HG02798 (cell line): Measurements from ENCODE around the gene VGLL2.

Source experiments
- ATAC-seq: cut with Tn5 transposase; IDR thresholded peaks from one replicate; pipeline ENCODE4 v1.9.1; 2021; ENCODE audit warnings: mild to moderate bottlenecking; ENCODE audit not compliant: unreplicated experiment, poor library complexity

The VGLL2 gene

DNA sequence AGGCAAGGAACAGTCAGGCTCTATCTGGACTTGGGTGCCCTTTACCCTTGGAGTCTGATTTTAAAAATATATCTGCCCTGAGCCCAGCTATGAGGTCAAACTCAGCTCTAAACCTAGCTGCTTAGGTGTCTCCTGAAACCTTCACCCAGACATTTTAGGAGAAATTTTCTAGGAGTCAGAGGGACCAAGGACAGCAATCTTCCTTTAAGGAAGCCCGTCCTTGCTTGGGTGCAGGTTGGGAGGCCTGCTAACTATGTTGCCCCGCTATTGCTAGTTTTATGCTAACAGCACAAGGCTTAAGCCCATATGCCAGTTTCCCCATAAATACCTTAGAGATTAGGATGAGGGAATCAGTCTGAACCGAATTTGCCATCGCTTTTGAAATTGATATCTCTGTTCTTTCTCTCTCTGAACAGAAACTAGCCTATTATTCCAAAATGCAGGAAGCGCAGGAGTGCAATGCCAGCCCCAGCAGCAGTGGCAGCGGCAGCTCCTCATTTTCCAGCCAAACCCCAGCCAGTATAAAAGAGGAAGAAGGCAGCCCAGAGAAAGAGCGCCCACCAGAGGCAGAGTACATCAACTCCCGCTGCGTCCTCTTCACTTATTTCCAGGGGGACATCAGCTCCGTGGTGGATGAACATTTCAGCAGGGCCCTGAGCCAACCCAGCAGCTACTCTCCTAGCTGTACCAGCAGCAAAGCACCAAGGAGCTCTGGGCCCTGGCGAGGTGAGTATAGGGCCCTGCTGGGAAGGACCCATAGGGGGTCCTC is 2.6 kb downstream of the VGLL2 start:
- ATAC-seq: no peak

DNA sequence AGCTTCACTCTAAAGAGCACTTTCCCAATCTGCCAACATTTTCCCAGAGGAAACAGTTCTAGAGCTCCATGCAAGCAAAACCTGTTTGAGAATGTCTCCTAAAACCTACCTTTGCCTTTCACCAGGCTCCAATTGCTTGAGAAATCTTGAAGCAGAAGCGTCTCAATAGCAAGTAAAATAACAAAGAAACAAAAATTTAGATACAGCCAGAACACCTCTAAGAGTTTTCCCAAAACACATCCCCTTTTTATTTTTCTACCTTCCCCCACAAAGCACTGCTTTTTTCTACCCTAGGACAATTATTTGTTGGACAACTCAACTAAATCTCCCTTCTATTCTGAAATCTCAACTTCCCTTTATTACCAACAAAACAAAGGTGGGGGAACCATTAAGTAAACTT is 3.6 kb downstream of the VGLL2 start:
- no peak for ATAC-seq

DNA sequence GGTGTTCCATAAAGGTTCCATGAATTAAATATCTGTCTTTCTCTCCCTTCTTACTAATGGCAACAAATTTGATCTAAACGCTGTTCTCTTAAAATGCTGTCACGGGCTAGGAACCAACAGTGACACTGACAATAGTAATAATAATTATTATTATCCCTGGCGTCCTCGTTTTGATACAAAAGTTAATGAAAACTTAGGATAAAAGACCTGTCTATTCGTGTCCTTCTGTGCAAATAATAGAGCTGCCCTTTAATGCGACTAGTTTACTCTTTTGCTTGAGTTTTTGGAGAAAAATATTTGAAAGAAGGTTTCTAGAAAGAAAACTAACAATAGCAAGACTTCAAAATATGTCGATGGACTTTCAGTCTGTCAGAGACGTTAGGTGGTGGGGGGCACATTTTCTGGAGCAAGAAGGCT is 4.3 kb downstream of the VGLL2 start:
- ATAC-seq: no peak

- no peak for ATAC-seq
Observed at GRCh38 chr6:117270055-117270842, 4.9 kb downstream of the VGLL2 start.

DNA sequence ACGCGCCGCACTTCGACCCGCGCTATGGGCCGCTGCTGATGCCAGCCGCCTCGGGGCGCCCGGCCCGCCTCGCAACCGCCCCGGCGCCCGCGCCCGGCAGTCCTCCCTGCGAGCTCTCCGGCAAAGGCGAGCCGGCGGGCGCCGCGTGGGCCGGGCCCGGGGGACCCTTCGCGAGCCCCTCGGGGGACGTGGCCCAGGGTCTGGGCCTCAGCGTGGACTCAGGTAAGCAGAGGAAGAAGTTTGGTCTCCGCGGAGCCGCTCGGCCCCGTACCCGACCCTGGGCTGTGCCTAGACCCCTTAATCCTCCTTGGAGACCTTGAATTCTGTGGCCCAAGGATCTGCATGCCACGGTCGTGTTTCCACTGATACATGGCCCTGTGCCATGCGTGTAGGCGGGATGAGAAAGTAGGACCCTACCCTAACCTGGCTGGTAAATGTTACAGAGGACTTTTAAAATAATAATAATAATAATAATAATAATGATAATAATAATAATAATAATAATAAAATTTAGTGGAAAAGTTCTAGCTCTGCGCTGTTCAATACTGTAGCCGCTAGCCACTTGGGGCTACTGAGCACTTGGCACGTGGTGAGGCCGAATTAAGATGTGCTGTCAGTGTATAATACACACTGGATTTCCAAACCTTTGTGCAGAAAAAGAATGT is 5.6 kb downstream of the VGLL2 start:
- no peak for ATAC-seq

DNA sequence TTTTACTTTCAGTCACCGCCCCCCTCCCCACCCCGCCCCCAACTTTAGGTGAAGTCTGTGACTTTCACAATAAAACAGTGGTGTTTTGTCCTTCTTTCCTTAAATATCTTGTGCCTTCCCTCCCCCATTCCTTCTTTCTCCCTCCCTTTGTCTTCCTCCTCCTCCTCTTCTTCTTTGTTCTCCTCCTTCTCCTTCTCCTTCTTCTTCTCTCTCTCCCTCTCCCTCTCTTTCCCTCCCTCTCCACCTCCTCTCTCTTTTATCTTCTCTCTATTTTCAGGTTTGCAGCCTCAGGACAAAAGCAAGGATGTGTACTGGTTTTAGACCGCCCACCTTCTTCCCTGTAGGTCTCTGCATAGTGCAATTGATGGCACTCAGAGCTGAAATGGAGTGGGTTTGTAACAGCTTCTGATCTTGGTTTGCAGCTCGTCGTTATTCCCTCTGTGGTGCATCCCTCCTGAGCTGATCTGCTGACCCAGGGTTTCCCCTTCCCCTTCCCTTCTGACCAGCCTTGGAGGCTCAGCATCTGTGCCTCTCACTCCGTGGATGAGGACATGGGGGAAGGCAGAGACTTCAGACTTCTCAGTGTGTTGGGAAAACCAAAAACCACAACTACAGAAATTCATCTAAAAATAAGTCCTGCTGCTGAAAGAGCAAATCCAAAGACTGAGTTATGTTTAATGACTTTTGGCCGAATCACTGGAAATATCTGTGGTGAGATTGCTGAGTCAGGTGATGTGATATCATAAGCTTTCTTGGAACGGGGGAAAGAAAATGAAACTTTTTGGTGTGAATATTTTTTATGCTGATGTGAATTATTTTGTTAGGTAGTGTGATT is 6.9 kb downstream of the VGLL2 start:
- ATAC-seq: no peak

DNA sequence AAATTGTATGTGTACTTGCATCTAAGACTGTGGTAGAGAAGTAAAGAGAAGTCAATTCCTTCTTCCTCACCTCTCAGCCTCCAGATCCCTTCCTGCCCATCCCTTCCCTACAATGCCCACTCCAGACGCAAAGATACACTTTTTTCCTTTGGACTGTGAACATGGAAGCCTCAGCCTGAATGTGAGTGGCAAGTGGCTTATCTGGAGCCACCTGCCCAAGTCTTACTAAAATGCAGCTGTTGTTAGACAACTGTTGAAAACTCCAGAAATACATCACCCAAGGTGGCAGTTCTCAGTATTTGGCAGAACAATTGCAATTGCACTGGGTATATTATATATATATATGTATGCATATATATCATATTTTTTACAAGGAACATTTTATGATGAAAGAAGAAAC is 7.5 kb downstream of the VGLL2 start:
- no peak for ATAC-seq

- ATAC-seq: no peak
Observed at GRCh38 chr6:117275205-117275604, 9.8 kb downstream of the VGLL2 start.

- ATAC-seq: no peak
Observed at GRCh38 chr6:117275711-117276110, 10.4 kb downstream of the VGLL2 start.

- no peak for ATAC-seq
Observed at GRCh38 chr6:117276778-117277316, 11.5 kb downstream of the VGLL2 start.

GRCh38 chr6:117280922-117281321 is 15.6 kb downstream of the VGLL2 start:
- no peak for ATAC-seq

GRCh38 chr6:117288083-117288715 is 22.8 kb downstream of the VGLL2 start:
- no peak for ATAC-seq

GRCh38 chr6:117290173-117290846 is 25.0 kb downstream of the VGLL2 start:
- no peak for ATAC-seq

DNA sequence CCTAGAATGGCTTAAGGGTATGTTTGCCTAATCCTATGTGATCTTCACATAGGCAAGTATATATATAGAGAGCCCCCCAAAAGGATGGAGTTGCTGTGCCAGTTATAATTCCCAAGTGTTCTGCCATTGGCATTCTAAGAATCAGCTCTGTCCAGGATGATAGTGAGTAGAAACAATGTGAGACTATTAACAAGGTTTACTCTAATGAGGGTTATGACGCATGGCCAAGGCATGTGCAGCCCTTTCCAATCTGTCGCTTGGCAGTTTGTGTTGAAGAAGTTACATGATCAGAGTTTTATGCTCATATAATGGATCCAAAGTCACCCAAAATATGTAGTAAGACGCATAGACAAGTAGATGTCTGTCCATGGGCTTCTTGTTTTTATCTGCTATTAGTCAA is 33.6 kb downstream of the VGLL2 start:
- no peak for ATAC-seq

DNA sequence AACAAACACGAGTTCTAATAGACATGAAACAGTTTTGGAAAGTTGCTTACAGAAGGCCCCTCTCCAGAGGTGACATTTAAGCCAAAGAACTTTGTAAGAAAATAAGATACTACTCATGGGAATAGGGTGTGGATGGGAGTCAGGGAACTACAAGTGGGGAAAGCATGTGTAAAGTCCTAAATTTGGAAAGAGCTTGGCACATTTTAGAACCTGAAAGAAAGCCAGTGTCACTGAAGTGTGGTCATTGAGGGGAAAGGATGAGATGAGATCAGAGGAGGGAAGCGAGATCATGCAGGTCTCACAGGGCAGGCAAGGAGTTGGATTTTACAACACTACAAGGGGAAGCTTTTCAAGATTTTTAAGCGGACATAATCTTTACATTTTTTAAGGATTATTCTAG is 38.0 kb downstream of the VGLL2 start:
- ATAC-seq: no peak

- no peak for ATAC-seq
Observed at GRCh38 chr6:117304446-117304845, 39.1 kb downstream of the VGLL2 start.

DNA sequence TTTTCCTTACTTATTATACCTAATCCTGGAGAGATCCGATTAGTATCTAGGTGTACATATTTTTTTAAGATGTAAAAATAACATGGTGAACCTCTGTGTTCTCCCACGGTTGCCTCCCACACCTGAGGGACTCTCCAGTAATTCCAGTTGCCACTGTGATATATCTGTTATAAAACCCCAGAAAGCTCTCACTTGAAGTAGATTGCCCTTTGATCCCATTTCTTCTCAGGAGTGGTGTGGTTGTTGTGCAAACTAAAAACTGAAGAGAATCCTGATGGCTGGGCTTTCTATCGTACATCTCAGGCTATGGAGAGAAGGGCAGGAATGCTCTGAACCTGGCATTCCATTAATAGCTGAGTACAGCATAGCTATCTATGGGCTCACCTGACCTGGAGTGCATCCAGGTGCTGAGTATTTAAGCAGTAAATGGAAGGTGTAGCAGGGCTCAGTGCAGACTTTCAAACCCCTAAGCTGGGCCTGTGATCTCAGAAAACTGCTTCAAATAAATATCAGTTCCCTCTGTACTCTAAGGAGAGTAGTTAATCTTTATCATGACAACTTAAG is 41.0 kb downstream of the VGLL2 start:
- ATAC-seq: no peak

GRCh38 chr6:117307655-117308054 is 42.3 kb downstream of the VGLL2 start:
- ATAC-seq: no peak

GRCh38 chr6:117309069-117309468 is 43.7 kb downstream of the VGLL2 start:
- no peak for ATAC-seq
